HEK293T (cell line): ENCODE results near the gene ATP11A.

Experiments
- CTCF ChIA-PET: fragments of 350-600 bp; formaldehyde crosslinking; extraction: SDS; loops from one replicate; lab custom pipeline; 2021; ENCODE audit warnings: antibody characterized with exemption, inconsistent platforms; lab: Yijun Ruan, JAX
- POLR2A ChIA-PET: fragments of 350-600 bp; formaldehyde crosslinking; extraction: SDS; loops from one replicate; lab custom pipeline; 2020; ENCODE audit warnings: antibody characterized with exemption, inconsistent platforms; lab: Yijun Ruan, JAX
- DNase-seq: peaks from one replicate; pipeline ENCODE4 v3.0.0; 2012; ENCODE audit warnings: mixed read lengths; ENCODE audit errors: extremely low spot score
- ARNT ChIP-seq: fragments of 450-650 bp; IDR thresholded peaks from 2 replicates; pipeline ENCODE4 v1.6.1; 2017; ENCODE audit warnings: mild to moderate bottlenecking
- BHLHE40 ChIP-seq: fragments of 450-650 bp; IDR thresholded peaks from 2 replicates; pipeline ENCODE4 v1.6.1; 2016; ENCODE audit warnings: mild to moderate bottlenecking, moderate library complexity, borderline replicate concordance
- CTBP1 ChIP-seq: fragments of 450-650 bp; IDR thresholded peaks from 2 replicates; pipeline ENCODE4 v1.6.1; 2016; ENCODE audit warnings: borderline replicate concordance
- ELF4 ChIP-seq: fragments of 450-650 bp; IDR thresholded peaks from 2 replicates; pipeline ENCODE4 v1.6.1; 2017; ENCODE audit warnings: antibody characterized with exemption
- FOXA1 ChIP-seq: fragments of 450-650 bp; IDR thresholded peaks from 2 replicates; pipeline ENCODE4 v1.6.1; 2016; ENCODE audit warnings: mild to moderate bottlenecking
- FOXK2 ChIP-seq: fragments of 450-650 bp; IDR thresholded peaks from 2 replicates; pipeline ENCODE4 v1.6.1; 2016; ENCODE audit warnings: mild to moderate bottlenecking
- FOXM1 ChIP-seq: fragments of 450-650 bp; IDR thresholded peaks from 2 replicates; pipeline ENCODE4 v1.6.1; 2017; ENCODE audit warnings: mild to moderate bottlenecking, borderline replicate concordance
- HDGF ChIP-seq: fragments of 450-650 bp; IDR thresholded peaks from 2 replicates; pipeline ENCODE4 v1.6.1; 2017; ENCODE audit warnings: antibody characterized with exemption, borderline replicate concordance
- L3MBTL2 ChIP-seq: fragments of 450-650 bp; conservative IDR thresholded peaks from 2 replicates; pipeline ENCODE4 v1.6.1; 2016; ENCODE audit warnings: mild to moderate bottlenecking
- LEF1 ChIP-seq: fragments of 450-650 bp; IDR thresholded peaks from 2 replicates; pipeline ENCODE4 v1.6.1; 2017; ENCODE audit warnings: mild to moderate bottlenecking, borderline replicate concordance
- NFRKB ChIP-seq: fragments of 450-650 bp; IDR thresholded peaks from 2 replicates; pipeline ENCODE4 v1.6.1; 2016; ENCODE audit warnings: mild to moderate bottlenecking, moderate library complexity
- SP1 ChIP-seq: fragments of 450-650 bp; IDR thresholded peaks from 2 replicates; pipeline ENCODE4 v1.6.1; 2017
- SUZ12 ChIP-seq: fragments of 450-650 bp; IDR thresholded peaks from 2 replicates; pipeline ENCODE4 v1.6.1; 2016; ENCODE audit warnings: mild to moderate bottlenecking
- TARDBP ChIP-seq: fragments of 450-650 bp; IDR thresholded peaks from 2 replicates; pipeline ENCODE4 v1.6.1; 2016
- ZNF384 ChIP-seq: fragments of 450-650 bp; IDR thresholded peaks from 2 replicates; pipeline ENCODE4 v1.6.1; 2016
- TF ChIP-seq, protein P1 (sequence below): fragments of 450-650 bp; IDR thresholded peaks from 2 replicates; pipeline ENCODE4 v1.6.1; 2016

Gene ATP11A

GRCh38 chr13:112896736-112897602, 207.1 kb downstream of the ATP11A start:
- ChIA-PET POLR2A (no interaction called here), CTCF (no interaction called here)
- DNase-seq = no peak
- TF ChIP-seq ZNF384 (no peak), HDGF (no peak), SP1 (no peak), L3MBTL2 (no peak), BHLHE40 (no peak), ELF4 (no peak), FOXM1 (no peak), FOXK2 (no peak), SUZ12 (no peak)

GRCh38 chr13:112897603-112897955, 207.7 kb downstream of the ATP11A start:
- ChIA-PET POLR2A (no interaction called here), CTCF (no interaction called here)
- DNase-seq = no peak
- TF ChIP-seq FOXK2 (no peak), NFRKB (no peak), L3MBTL2 (no peak), SUZ12 (no peak), LEF1 (no peak), HDGF (no peak), ARNT (no peak), FOXA1 (no peak), FOXM1 (no peak)

DNA sequence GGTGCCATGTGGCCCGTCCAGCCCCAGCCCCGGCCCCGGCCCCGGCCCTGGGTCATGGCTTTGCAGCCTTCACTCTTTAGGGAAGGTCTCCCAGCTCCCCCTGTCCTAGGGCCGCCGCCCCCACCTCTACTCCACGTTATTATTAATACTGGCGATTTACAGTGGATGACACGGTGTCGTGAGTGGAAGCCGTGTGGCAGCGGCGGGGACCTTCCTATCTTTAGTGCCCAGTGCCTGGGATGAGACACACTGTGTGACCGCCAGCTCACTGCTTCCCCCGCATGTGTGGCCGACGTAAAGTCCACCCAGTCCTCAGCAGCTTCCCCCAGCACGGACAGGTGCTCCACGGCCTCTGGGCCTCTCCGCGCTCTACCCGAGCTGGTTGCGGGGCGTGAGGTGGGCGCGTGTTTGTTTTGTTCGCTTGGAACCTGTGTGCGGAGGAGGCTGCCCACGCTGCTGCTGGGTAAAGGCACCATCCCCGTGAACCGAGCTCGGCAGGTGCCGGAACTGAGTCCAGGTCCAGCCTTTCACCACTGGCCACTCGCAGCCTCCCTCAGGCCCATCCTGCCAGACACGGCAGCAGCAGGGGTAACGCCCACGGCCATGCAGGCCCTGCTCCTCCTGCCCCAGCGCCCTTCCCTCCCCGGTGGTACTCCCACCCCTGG, 208.2 kb downstream of the ATP11A start:
- CTCF ChIA-PET = no interaction called here
- TF ChIP-seq FOXM1 (no peak), ELF4 (no peak), BHLHE40 (no peak), LEF1 (no peak), CTBP1 (no peak), TARDBP (no peak), NFRKB (no peak), HDGF (no peak), FOXA1 (no peak), ARNT (no peak), SP1 (no peak), ZNF384 (no peak), FOXK2 (no peak), L3MBTL2 (no peak), SUZ12 (no peak)
- TF ChIP-seq, protein P1, sequence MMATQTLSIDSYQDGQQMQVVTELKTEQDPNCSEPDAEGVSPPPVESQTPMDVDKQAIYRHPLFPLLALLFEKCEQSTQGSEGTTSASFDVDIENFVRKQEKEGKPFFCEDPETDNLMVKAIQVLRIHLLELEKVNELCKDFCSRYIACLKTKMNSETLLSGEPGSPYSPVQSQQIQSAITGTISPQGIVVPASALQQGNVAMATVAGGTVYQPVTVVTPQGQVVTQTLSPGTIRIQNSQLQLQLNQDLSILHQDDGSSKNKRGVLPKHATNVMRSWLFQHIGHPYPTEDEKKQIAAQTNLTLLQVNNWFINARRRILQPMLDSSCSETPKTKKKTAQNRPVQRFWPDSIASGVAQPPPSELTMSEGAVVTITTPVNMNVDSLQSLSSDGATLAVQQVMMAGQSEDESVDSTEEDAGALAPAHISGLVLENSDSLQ = no peak

DNA sequence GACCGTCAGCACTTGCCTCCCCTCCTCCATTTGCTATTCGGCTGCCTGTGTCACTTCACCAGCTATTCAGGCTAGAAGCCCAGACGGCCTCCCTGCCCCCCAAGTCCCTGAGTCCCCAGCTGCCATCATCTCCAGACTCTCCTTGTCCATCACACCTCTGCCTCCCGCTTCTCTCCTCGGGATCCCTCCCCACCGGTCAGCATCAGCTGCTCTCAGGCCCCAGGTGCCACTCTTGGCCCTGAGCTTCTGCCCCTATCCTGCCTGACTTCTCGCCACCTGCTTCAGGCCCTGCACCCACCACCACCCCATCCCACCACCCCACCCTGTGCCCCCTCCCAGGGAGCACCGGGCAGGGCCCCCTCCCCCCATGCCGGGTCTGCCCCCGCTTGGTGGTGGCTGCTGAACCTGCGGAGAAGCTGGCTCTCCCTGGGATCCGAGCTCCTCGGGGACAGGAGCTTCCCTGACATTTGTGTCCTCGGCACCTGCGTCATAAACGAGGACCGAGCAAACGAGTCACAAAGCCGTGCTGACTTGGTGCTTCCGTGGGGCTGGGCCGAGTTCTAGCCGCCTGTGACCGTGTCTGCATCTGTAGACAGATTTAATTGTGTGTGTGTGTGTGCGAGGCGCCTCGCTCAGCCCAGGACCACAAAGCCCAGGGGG, 208.9 kb downstream of the ATP11A start:
- ChIA-PET POLR2A (no interaction called here), CTCF (no interaction called here)
- no peak for TF ChIP-seq BHLHE40
- TF ChIP-seq CTBP1 = no peak
- no peak for TF ChIP-seq HDGF
- no peak for TF ChIP-seq TARDBP
- no peak for TF ChIP-seq FOXM1
- no peak for TF ChIP-seq L3MBTL2
- TF ChIP-seq FOXA1 = no peak
- no peak for TF ChIP-seq SP1
- TF ChIP-seq SUZ12 = no peak
- no peak for TF ChIP-seq ARNT
- no peak for TF ChIP-seq FOXK2
- TF ChIP-seq ZNF384 = no peak
- TF ChIP-seq, protein P1 = no peak
- no peak for TF ChIP-seq NFRKB
- no peak for TF ChIP-seq LEF1
- TF ChIP-seq ELF4 = no peak
- no peak for DNase-seq

More for the DNA sequence above, 208.2 kb downstream of the ATP11A start:
- no peak for DNase-seq
- POLR2A ChIA-PET = no interaction called here

- POLR2A ChIA-PET = no interaction called here
- TF ChIP-seq HDGF (no peak), ARNT (no peak), FOXK2 (no peak), NFRKB (no peak), TARDBP (no peak), BHLHE40 (no peak), FOXA1 (no peak), CTBP1 (no peak), L3MBTL2 (no peak), ZNF384 (no peak), LEF1 (no peak), ELF4 (no peak), SUZ12 (no peak), FOXM1 (no peak), SP1 (no peak)
- TF ChIP-seq, protein P1 = no peak
- CTCF ChIA-PET = no interaction called here
- no peak for DNase-seq
These were observed 209.7 kb downstream of the ATP11A start for GRCh38 chr13:112899281-112900225.
